Islet precursor cell (in vitro differentiated cells): ENCODE data around the gene NECAB3.

Source experiments
- DNase-seq: peaks from one replicate; pipeline ENCODE4 v3.0.0-alpha.2; 2018

Gene NECAB3

GRCh38 chr20:33676652-33677645 lies 2.7 kb upstream of the NECAB3 start:
- DNase-seq: no peak

GRCh38 chr20:33676121-33676520 lies 1.9 kb upstream of the NECAB3 start:
- DNase-seq: no peak

GRCh38 chr20:33675136-33675959 lies 1.1 kb upstream of the NECAB3 start:
- DNase-seq: no peak

GRCh38 chr20:33673410-33674293 lies 576 bp downstream of the NECAB3 start:
- DNase-seq: peak; percentile 83

GRCh38 chr20:33673114-33673409 lies 1.2 kb downstream of the NECAB3 start:
- no peak for DNase-seq

GRCh38 chr20:33672426-33673113 lies 1.7 kb downstream of the NECAB3 start:
- no peak for DNase-seq

- no peak for DNase-seq
These were observed 2.5 kb downstream of the NECAB3 start for GRCh38 chr20:33671573-33672288.

- no peak for DNase-seq
These were observed 3.3 kb downstream of the NECAB3 start for GRCh38 chr20:33670715-33671499.

- no peak for DNase-seq
These were observed 4.2 kb downstream of the NECAB3 start for GRCh38 chr20:33669873-33670640.

GRCh38 chr20:33669224-33669623 lies 5.0 kb downstream of the NECAB3 start:
- no peak for DNase-seq

- no peak for DNase-seq
These were observed 5.6 kb downstream of the NECAB3 start for GRCh38 chr20:33668466-33669155.

GRCh38 chr20:33667676-33668465 lies 6.4 kb downstream of the NECAB3 start:
- DNase-seq: peak; percentile 87

- no peak for DNase-seq
These were observed 7.0 kb downstream of the NECAB3 start for GRCh38 chr20:33667245-33667675.

GRCh38 chr20:33666293-33667244 lies 7.7 kb downstream of the NECAB3 start, which contains the start of gene ACTL10:
Gene ACTL10, plus strand, starts transcription at chr20:33666943. Its CDS starts 555 bp downstream, at chr20:33667498.
- DNase-seq: peak; percentile 97

- no peak for DNase-seq
These were observed 9.5 kb downstream of the NECAB3 start for GRCh38 chr20:33664762-33665144.

- no peak for DNase-seq
These were observed 10.0 kb downstream of the NECAB3 start for GRCh38 chr20:33664085-33664761.
